T-helper 2 cell treated with Interferon-gamma antibody and Interleukin-4, amounts not matched to agents 5 μg/mL and 100 μg/mL, for 36 hours (primary cell): Measurements from ENCODE around the gene PRDM15.
A peak's percentile ranks its signal among the peaks of the same experiment; 100 is the strongest.
"Not testable (repeated sequence)": the region's sequence is repeated elsewhere in the genome, so short reads cannot be mapped to it uniquely, and the experiment has no call there.

Experiments
- DNase-seq: peaks from one replicate; pipeline ENCODE4 v3.0.0; 2021; ENCODE audit warnings: low spot score
- H3K27ac Mint-ChIP-seq: one replicate; pipeline ENCODE4 v1.8.0; 2021; ENCODE audit warnings: mild to moderate bottlenecking, mixed read lengths
- H3K27me3 Mint-ChIP-seq: one replicate; pipeline ENCODE4 v1.8.0; 2021; ENCODE audit warnings: low read depth, mixed read lengths
- H3K36me3 Mint-ChIP-seq: one replicate; pipeline ENCODE4 v1.8.0; 2021; ENCODE audit warnings: low read depth, mixed read lengths
- H3K4me1 Mint-ChIP-seq: one replicate; pipeline ENCODE4 v1.8.0; 2021; ENCODE audit warnings: low read depth, mixed read lengths
- H3K4me3 Mint-ChIP-seq: one replicate; pipeline ENCODE4 v1.8.0; 2022; ENCODE audit warnings: mild to moderate bottlenecking, moderate library complexity, mixed read lengths
- H3K9me3 Mint-ChIP-seq: one replicate; pipeline ENCODE4 v1.8.0; 2021; ENCODE audit warnings: mixed read lengths

The PRDM15 gene

GRCh38 chr21:41786509-41786987, 92.6 kb downstream of the PRDM15 start:
- Mint-ChIP-seq H3K27ac (no peak overlapping the region), H3K4me1 (peaks cover 10% of the 10 kb centered on the region), H3K4me3 (no peak overlapping the region), H3K9me3 (peaks cover 5% of the 10 kb centered on the region), H3K27me3 (peaks cover 22% of the 10 kb centered on the region), H3K36me3 (no peaks in the 10 kb centered on the region)
- DNase-seq = no peak

GRCh38 chr21:41785262-41785661, 93.9 kb downstream of the PRDM15 start:
- not testable (repeated sequence) for H3K9me3 Mint-ChIP-seq, H3K4me3 Mint-ChIP-seq, DNase-seq, H3K36me3 Mint-ChIP-seq, H3K27ac Mint-ChIP-seq
- peaks cover 10% of the 10 kb centered on the region for H3K4me1 Mint-ChIP-seq
- peaks cover 32% of the 10 kb centered on the region for H3K27me3 Mint-ChIP-seq

- H3K27ac Mint-ChIP-seq = no peak overlapping the region
- H3K27me3 Mint-ChIP-seq = peaks cover 36% of the 10 kb centered on the region
- H3K4me1 Mint-ChIP-seq = peaks cover 10% of the 10 kb centered on the region
- no peaks in the 10 kb centered on the region for H3K9me3 Mint-ChIP-seq
- H3K36me3 Mint-ChIP-seq = no peaks in the 10 kb centered on the region
- H3K4me3 Mint-ChIP-seq = no peak overlapping the region
- no peak for DNase-seq
Observed at GRCh38 chr21:41784456-41785102, 94.6 kb downstream of the PRDM15 start.

- Mint-ChIP-seq H3K4me3 (peak overlapping the region; percentile 12), H3K36me3 (no peaks in the 10 kb centered on the region), H3K27ac (peak overlapping the region; percentile 45), H3K4me1 (peaks cover 10% of the 10 kb centered on the region), H3K27me3 (peaks cover 46% of the 10 kb centered on the region), H3K9me3 (no peaks in the 10 kb centered on the region)
- no peak for DNase-seq
Observed at GRCh38 chr21:41783476-41784180, 95.5 kb downstream of the PRDM15 start.

GRCh38 chr21:41781050-41781410, 98.1 kb downstream of the PRDM15 start:
- no peak overlapping the region for H3K27ac Mint-ChIP-seq
- H3K4me1 Mint-ChIP-seq = peaks cover 10% of the 10 kb centered on the region
- H3K27me3 Mint-ChIP-seq = peaks cover 57% of the 10 kb centered on the region

GRCh38 chr21:41780337-41781049, 98.7 kb downstream of the PRDM15 start:
- no peak overlapping the region for H3K27ac Mint-ChIP-seq
- H3K36me3 Mint-ChIP-seq = no peaks in the 10 kb centered on the region
- H3K27me3 Mint-ChIP-seq = peaks cover 62% of the 10 kb centered on the region
- no peak overlapping the region for H3K4me3 Mint-ChIP-seq
- DNase-seq = no peak
- no peaks in the 10 kb centered on the region for H3K9me3 Mint-ChIP-seq
- H3K4me1 Mint-ChIP-seq = peaks cover 10% of the 10 kb centered on the region

More at GRCh38 chr21:41781050-41781410, 98.1 kb downstream of the PRDM15 start:
- H3K36me3 Mint-ChIP-seq = no peaks in the 10 kb centered on the region
- no peaks in the 10 kb centered on the region for H3K9me3 Mint-ChIP-seq
- no peak overlapping the region for H3K4me3 Mint-ChIP-seq
- no peak for DNase-seq

- no peak for DNase-seq
- Mint-ChIP-seq H3K36me3 (no peaks in the 10 kb centered on the region), H3K4me1 (peaks cover 10% of the 10 kb centered on the region), H3K9me3 (no peaks in the 10 kb centered on the region), H3K27me3 (peaks cover 70% of the 10 kb centered on the region), H3K27ac (no peak overlapping the region), H3K4me3 (no peak overlapping the region)
Observed at GRCh38 chr21:41779659-41780058, 99.5 kb downstream of the PRDM15 start.

GRCh38 chr21:41778930-41779600, 100.1 kb downstream of the PRDM15 start:
- peaks cover 72% of the 10 kb centered on the region for H3K27me3 Mint-ChIP-seq
- H3K4me3 Mint-ChIP-seq = no peak overlapping the region
- H3K27ac Mint-ChIP-seq = no peak overlapping the region
- no peaks in the 10 kb centered on the region for H3K9me3 Mint-ChIP-seq
- no peaks in the 10 kb centered on the region for H3K36me3 Mint-ChIP-seq
- DNase-seq = no peak
- peaks cover 8% of the 10 kb centered on the region for H3K4me1 Mint-ChIP-seq

- Mint-ChIP-seq H3K4me1 (no peaks in the 10 kb centered on the region), H3K9me3 (no peaks in the 10 kb centered on the region), H3K36me3 (no peaks in the 10 kb centered on the region), H3K27ac (no peak overlapping the region), H3K27me3 (peaks cover 66% of the 10 kb centered on the region), H3K4me3 (no peak overlapping the region)
- DNase-seq = no peak
Observed at GRCh38 chr21:41777951-41778815, 101.0 kb downstream of the PRDM15 start.

GRCh38 chr21:41776778-41777177, 102.4 kb downstream of the PRDM15 start:
- no peaks in the 10 kb centered on the region for H3K4me1 Mint-ChIP-seq
- no peaks in the 10 kb centered on the region for H3K9me3 Mint-ChIP-seq
- H3K36me3 Mint-ChIP-seq = no peaks in the 10 kb centered on the region
- H3K4me3 Mint-ChIP-seq = no peak overlapping the region
- no peak overlapping the region for H3K27ac Mint-ChIP-seq
- DNase-seq = no peak
- peaks cover 65% of the 10 kb centered on the region for H3K27me3 Mint-ChIP-seq

- peaks cover 68% of the 10 kb centered on the region for H3K27me3 Mint-ChIP-seq
- no peak for DNase-seq
- no peaks in the 10 kb centered on the region for H3K36me3 Mint-ChIP-seq
- H3K9me3 Mint-ChIP-seq = no peaks in the 10 kb centered on the region
- H3K4me3 Mint-ChIP-seq = no peak overlapping the region
- no peaks in the 10 kb centered on the region for H3K4me1 Mint-ChIP-seq
- no peak overlapping the region for H3K27ac Mint-ChIP-seq
Observed at GRCh38 chr21:41775149-41775472, 104.0 kb downstream of the PRDM15 start.

- Mint-ChIP-seq H3K9me3 (no peaks in the 10 kb centered on the region), H3K27me3 (peaks cover 72% of the 10 kb centered on the region), H3K4me3 (no peak overlapping the region), H3K36me3 (no peaks in the 10 kb centered on the region), H3K27ac (no peak overlapping the region), H3K4me1 (no peaks in the 10 kb centered on the region)
- no peak for DNase-seq
Observed at GRCh38 chr21:41774467-41775148, 104.5 kb downstream of the PRDM15 start.
